HT-29 (cell line): Measurements from ENCODE around the gene QSOX1. TPM values are rescaled to one million over a fixed set of nuclear protein-coding genes. Genes with fewer than 3 reads are reported as not detected.

ENCODE experiments used
- DNase-seq: peaks from one replicate; pipeline ENCODE4 v3.0.0-alpha.2; 2015; ENCODE audit warnings: low spot score
- total RNA-seq: library from RNA; depleted of rRNA; stranded (reverse); fragments of >200 nt; shearing (Covaris generic); gene quantifications from 2 replicates; pipeline ENCODE4 v1.2.3, GENCODE V29; 2014

The QSOX1 gene
- total RNA-seq, 1 experiment from 2014 or later, result 95.9 TPM

GRCh38 chr1:180213401-180214170 is 58.9 kb downstream of the QSOX1 start:
- DNase-seq, result peak; percentile 51

- no peak for DNase-seq
Observed at GRCh38 chr1:180215856-180216625, 61.4 kb downstream of the QSOX1 start.

DNA sequence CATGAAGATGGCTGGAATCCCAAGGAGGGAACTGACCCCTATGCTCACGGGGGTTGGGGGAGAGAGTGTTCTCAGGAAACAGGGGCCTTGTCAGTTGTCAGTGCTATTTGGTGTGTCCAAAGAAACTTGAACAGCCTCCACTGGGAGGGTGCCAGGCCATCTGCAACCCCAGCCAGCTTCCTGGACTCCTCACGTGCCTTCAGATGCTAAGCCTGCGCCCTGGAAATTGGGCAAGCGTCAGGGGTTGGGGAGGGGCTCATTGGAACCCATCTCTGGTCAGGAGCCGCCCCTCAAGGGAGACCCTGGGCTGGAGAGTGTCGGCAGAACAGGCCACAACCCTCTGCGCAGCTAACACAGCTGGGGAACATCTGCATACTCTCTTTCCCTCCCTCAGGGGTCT is 62.3 kb downstream of the QSOX1 start:
- DNase-seq, result no peak

DNA sequence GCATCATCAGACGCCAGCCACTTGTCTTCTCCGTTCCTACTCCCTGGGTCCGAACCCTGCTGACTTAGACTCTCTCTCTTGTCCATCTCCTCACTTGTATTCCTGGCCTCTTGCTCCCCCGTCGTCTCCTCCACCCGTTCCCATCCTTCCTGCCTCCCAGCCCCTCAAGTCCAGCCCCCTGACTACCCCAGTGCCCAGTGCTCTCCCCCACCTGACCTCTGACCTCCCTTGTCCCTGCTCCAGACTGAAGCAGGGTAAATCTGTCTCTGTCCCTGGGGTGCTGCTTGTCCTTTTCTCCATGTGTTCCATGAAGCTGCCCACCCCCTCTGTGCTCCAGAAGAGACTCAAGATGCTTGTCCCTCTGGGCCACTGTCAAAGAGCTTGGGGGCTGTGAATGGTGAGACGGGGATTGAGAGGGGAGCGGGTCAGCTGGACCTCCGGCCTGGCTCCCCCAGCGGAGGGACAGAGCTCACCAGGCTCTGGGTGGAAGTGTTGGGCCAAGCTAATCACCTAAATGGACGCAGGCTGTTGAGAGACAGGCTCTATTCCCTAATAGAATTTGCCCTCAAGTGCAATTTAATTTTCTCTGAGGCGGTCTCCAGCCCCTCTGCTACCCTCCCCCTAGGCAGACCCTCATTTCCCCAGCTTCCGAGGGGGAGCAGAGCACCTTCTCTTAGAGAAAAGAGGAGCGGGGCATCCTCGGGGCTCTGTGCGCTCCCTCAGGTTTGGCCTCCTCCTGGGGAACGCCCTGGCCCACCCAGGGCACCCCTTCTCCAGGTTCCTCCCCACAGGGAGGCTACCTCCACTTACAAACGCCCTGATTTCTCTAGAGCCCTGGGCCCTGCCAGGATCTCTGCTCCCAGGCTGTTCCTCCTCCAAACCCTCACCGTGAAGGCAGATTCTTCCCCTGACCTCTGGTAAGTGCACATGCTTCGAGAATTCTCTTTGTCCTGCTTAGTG is 64.4 kb downstream of the QSOX1 start:
- DNase-seq, result no peak

DNA sequence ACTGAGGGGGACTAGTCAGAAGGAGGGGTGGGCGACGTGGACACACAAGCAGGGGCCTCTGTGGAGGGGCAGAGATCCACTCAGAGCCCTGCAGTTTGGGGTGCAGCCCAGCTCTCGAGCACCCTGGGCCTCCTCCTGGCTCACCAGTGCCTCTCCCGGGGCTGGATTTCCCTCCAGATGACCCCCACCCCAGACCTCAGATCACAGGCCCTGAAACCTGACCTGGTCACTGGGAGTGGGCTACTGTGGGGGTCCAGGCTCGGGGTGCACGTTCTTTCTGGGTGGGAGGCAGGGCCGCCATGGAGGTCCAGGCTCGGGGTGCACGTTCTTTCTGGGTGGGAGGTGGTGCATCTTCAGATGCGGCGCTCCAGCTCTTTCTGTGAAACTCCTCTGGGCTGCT is 65.1 kb downstream of the QSOX1 start:
- DNase-seq, result no peak

GRCh38 chr1:180221462-180221861 is 66.8 kb downstream of the QSOX1 start:
- no peak for DNase-seq

DNA sequence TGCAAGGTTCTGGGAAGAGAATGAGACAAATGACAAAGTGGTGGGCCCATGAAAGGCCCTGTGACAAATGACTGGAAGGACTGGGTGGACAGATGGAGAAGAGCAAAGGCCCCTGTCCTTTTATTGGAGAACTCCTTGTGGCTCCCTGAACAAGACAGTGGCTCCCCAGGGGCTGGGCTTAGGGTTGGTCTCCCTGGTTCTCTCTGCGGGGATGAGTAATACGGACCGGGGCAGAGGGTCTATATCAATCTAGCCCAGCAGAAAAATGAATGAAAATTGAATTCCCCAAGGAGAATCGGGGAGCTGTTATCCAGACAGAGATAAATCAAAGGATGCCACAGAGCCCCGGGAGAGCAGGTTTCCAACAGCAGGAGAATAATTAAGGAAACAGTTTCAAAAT is 70.2 kb downstream of the QSOX1 start:
- DNase-seq, result no peak

DNA sequence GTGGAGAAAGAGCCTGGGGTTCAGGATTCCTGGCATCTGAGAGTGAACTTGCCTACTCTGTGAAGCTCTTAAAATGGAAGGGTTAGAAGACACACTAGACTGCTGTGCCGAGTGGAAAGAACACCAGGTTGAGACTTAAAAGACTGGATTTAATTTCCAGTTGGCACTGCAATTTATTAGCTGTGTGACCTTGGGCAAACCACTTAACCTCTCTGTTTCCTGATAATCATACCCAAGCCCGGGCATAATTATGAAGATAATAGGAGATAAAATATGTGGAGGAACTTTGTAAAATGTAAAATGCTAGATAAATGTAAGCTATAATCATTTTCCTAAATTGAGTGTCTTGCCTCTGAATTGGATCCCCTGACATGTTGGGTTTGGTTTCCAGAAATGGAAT is 70.7 kb downstream of the QSOX1 start:
- DNase-seq, result no peak

GRCh38 chr1:180227861-180228647 is 73.4 kb downstream of the QSOX1 start:
- DNase-seq, result no peak

- no peak for DNase-seq
Observed at GRCh38 chr1:180228648-180229482, 74.2 kb downstream of the QSOX1 start.

DNA sequence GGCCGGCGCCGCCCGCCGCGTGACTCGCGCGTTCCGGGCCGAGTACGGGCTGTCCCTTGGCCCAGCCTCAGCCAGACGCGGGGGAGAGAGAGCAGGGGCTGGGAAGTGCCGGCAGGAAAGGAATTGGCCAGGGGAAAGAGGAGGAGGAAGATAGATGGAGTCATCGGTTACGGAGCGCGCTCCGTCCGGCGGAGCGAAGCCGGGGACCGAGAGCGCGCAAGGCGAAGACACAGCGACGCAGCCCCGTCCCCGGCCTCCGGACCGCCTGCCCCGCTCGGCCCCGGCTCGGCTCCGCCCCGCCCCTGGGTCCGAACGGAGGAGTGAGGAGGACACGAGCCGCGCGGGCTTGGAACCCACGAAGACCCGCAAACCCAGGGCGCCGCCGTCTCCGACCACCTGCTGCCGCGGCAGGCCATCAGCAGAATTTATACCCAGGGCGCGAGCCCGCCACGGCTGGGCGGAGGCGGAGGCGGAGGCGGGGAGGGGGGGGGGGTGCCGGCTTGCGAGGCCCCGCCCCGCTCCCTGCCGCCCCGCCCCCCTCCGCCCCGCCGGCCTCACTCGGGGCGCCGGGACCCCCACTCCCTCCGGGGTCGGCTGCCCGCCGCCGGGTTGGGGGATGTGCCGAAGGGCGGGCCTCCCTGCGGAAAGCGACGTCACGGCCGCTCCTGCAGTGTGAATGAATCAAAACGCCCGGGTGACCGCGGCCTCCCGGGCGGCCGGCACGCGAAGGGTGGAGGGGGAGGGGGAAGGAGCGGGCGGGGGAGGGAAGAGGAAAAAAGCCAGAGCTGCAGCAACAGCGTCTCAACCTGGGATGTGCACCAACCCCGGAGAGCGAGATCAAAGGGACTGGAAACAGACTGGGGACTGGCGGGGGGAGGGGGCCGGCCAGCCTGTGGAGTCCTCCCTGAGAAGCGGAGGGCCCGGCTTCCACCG is 75.1 kb downstream of the QSOX1 start, which contains the start of gene LHX4:
Gene LHX4 (plus strand): TSS at position 782 of the 933 bp plus-strand sequence. CDS start 266 bp downstream, outside the sequence.
- DNase-seq, result peak; percentile 35

GRCh38 chr1:180230416-180230790 is 75.7 kb downstream of the QSOX1 start:
- peak; percentile 46 for DNase-seq

DNA sequence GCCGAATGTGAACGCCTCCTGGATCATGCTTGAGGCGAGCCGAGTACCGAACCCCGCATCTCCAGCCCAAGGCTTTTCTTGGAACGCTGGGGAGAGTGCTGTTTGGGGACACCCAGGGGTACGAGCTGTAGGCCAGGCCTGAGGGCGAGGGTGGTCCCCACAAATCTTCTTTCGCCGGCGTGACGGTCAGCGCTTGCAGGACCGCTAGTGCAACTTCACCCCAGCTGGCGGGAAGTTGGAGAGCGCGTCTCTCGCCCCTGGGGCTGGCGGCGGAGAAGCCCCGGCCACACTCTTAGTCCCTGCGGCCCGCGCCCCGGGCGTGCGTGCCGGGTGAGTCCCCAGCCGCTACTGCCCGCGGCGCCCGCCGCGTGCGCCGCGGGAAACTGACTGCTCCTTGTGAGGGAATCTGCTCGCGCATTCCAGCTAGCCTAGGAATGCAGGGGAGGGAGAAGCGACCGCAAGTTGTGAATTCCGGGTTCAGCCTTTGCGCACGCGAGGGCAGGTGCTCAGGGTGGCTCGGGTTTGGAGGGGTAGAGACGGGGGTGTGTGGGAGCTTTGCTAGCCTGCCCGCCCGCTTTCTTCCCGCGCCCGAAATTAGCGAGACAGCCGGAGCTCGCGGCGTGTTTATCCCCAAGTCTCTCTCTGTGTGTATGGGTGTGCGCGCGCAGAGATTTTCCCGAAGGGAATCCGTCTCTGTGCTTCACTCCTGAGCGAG is 76.3 kb downstream of the QSOX1 start:
- peak; percentile 69 for DNase-seq

- DNase-seq, result peak; percentile 79
Observed at GRCh38 chr1:180231506-180231921, 76.8 kb downstream of the QSOX1 start.

- DNase-seq, result peak; percentile 17
Observed at GRCh38 chr1:180231936-180232335, 77.3 kb downstream of the QSOX1 start.

- DNase-seq, result no peak
Observed at GRCh38 chr1:180232521-180233043, 77.9 kb downstream of the QSOX1 start.

DNA sequence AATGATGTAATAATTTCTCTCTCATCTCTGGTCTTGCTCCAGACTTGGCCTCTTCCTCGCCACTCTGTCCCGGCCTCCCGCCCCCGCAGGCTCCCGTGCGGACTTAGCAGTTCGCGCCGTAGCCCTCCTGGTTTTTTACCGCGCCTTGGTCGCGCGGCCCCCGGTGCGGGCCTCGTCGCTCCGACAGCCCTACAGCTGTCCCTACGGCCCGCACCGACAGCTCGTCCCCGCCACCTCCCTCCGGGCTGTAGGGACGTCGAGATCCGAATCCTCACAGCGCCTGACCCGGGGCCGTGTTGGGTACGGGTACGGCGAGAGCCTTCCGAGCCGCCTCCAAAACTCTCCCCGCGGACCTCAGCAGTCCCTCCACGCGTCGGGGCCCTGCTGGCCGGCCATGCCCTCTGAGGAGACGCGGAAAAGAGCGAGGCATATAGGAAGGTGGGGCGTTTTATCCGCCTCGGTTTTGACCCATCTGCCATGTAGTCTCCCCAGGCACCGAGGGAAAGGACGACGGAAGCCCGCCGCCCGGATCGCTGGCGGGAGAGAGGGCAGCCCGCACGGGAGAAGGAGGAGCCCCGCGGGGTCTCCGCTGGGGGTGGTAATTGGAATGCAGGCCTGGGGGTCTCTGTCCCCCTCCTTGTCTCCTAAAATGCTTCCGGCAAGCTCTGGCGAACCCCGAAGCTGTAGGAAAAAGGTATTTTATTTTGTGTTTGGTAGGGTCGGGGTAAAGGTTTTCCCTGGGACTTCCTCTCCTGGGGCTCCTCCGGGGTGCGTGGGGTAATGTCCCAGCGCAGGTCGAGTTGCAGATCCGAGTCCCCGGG is 78.7 kb downstream of the QSOX1 start:
- DNase-seq, result no peak
